Liver (tissue), 9 donors: ENCODE data around the gene SLC26A5. TPM values are rescaled to one million over a fixed set of nuclear protein-coding genes. Genes with fewer than 3 reads are reported as not detected.

Source experiments
- DNase-seq: peaks from one replicate; pipeline ENCODE4 v3.0.0-alpha.2; 2017; ENCODE audit warnings: low spot score
- H3K27ac ChIP-seq, 2 donors: one replicate each; pipeline ENCODE4 v1.7.0; 2013; ENCODE audit warnings: inconsistent platforms in 2 of 2, low read length in 2 of 2, control low read depth in 1 of 2, low read depth in 1 of 2, mild to moderate bottlenecking in 1 of 2
- H3K27me3 ChIP-seq, 4 donors: one replicate each; pipeline versions ENCODE4 v1.6.1 to v1.7.0; 2013; ENCODE audit warnings: low read length in 3 of 4, inconsistent platforms in 1 of 4, mild to moderate bottlenecking in 1 of 4, moderate library complexity in 1 of 4; ENCODE audit not compliant: control insufficient read depth in 4 of 4, insufficient read depth in 4 of 4
- H3K36me3 ChIP-seq, 4 donors: one replicate each; pipeline versions ENCODE4 v1.6.1 to v1.7.0; 2013; ENCODE audit warnings: low read length in 3 of 4, mild to moderate bottlenecking in 3 of 4, low read depth in 1 of 4, moderate library complexity in 1 of 4; ENCODE audit not compliant: control insufficient read depth in 4 of 4, insufficient read depth in 3 of 4
- H3K4me1 ChIP-seq, 4 donors: one replicate each; pipeline versions ENCODE4 v1.6.1 to v1.7.0; 2013; ENCODE audit warnings: low read length in 3 of 4, mild to moderate bottlenecking in 3 of 4, moderate library complexity in 1 of 4; ENCODE audit not compliant: control insufficient read depth in 4 of 4, insufficient read depth in 4 of 4
- H3K4me3 ChIP-seq, 3 donors: one replicate each; pipeline versions ENCODE4 v1.6.1 to v1.7.0; 2013; ENCODE audit warnings: low read length in 3 of 3, control low read depth in 1 of 3, low read depth in 1 of 3, mild to moderate bottlenecking in 1 of 3
- H3K9ac ChIP-seq, 2 donors: one replicate each; pipeline ENCODE4 v1.7.0; 2013; ENCODE audit warnings: low read length in 2 of 2, mild to moderate bottlenecking in 2 of 2, moderate library complexity in 2 of 2, control low read depth in 1 of 2, low read depth in 1 of 2
- H3K9me3 ChIP-seq, 4 donors: one replicate each; pipeline versions ENCODE4 v1.6.1 to v1.7.0; 2013; ENCODE audit warnings: low read length in 3 of 4; ENCODE audit not compliant: control insufficient read depth in 4 of 4
- CTCF ChIP-seq: fragments of 150-350 bp; IDR thresholded peaks from 2 replicates; pipeline ENCODE4 v1.5.1; 2017; ENCODE audit warnings: improper control_type of control experiment, low read depth, low read length; ENCODE audit not compliant: missing input control
- EGR1 ChIP-seq, 2 donors: IDR thresholded peaks; 2 replicates each; pipeline ENCODE4 v1.6.1; 2016 to 2018; ENCODE audit warnings: antibody characterized with exemption in 2 of 2, low read depth in 2 of 2
- FOXA1 ChIP-seq: IDR thresholded peaks from 2 replicates; pipeline ENCODE4 v1.6.1; 2016; ENCODE audit warnings: antibody characterized with exemption
- FOXA2 ChIP-seq: IDR thresholded peaks from 2 replicates; pipeline ENCODE4 v1.6.1; 2016; ENCODE audit warnings: antibody characterized with exemption
- HNF4A ChIP-seq, 2 donors: conservative IDR thresholded peaks; 2 replicates each; pipeline ENCODE4 v1.6.1; 2016; ENCODE audit warnings: antibody characterized with exemption in 2 of 2, mild to moderate bottlenecking in 2 of 2
- HNF4G ChIP-seq: IDR thresholded peaks from 2 replicates; pipeline ENCODE4 v1.6.1; 2016; ENCODE audit warnings: antibody characterized with exemption
- JUND ChIP-seq, 2 donors: IDR thresholded peaks; 2 replicates each; pipeline ENCODE4 v1.6.1; 2016; ENCODE audit warnings: antibody characterized with exemption in 2 of 2
- MAX ChIP-seq: IDR thresholded peaks from 2 replicates; pipeline ENCODE4 v1.6.1; 2016; ENCODE audit warnings: antibody characterized with exemption
- NR2F2 ChIP-seq: IDR thresholded peaks from 2 replicates; pipeline ENCODE4 v1.6.1; 2016; ENCODE audit warnings: antibody characterized with exemption
- RAD21 ChIP-seq, 2 donors: IDR thresholded peaks; 2 replicates each; pipeline ENCODE4 v1.6.1; 2016; ENCODE audit warnings: antibody characterized with exemption in 2 of 2, mild to moderate bottlenecking in 2 of 2
- SP1 ChIP-seq: IDR thresholded peaks from 2 replicates; pipeline ENCODE4 v1.6.1; 2018; ENCODE audit warnings: antibody characterized with exemption, mild to moderate bottlenecking
- TAF1 ChIP-seq: conservative IDR thresholded peaks from 2 replicates; pipeline ENCODE4 v1.6.1; 2016; ENCODE audit warnings: antibody characterized with exemption, mild to moderate bottlenecking
- YY1 ChIP-seq: IDR thresholded peaks from 2 replicates; pipeline ENCODE4 v1.6.1; 2016; ENCODE audit warnings: antibody characterized with exemption, mild to moderate bottlenecking
- WGBS: extraction: QIAGEN DNeasy Blood & Tissue Kit; methylation state at CpG from one replicate; pipeline ENCODE4 v1.1.7; 2013; 5-methylcytosine and 5-hydroxymethylcytosine counted together
- polyA plus RNA-seq, 2 donors: library from polyadenylated mRNA; stranded (reverse) in 1 of 2; unstranded in 1 of 2; fragments of 200-250 nt in 1 of 2; fragments of >200 nt in 1 of 2; fragmentation: Nextera tagmentation in 1 of 2; extraction: Ambion mirVana in 1 of 2; gene quantifications; one replicate each; pipeline versions ENCODE4 v1.2.1 to v1.2.3, GENCODE V29; 2013 to 2015
- total RNA-seq, 2 donors: library from RNA; depleted of rRNA; stranded (reverse); fragments of >200 nt; gene quantifications; one replicate each; pipeline ENCODE4 v1.2.3, GENCODE V29; 2014
- TF ChIP-seq, protein P1 (sequence below): IDR thresholded peaks from 2 replicates; pipeline ENCODE4 v1.6.1; 2016; ENCODE audit warnings: antibody characterized with exemption, mild to moderate bottlenecking
- TF ChIP-seq, protein P2 (sequence below): IDR thresholded peaks from 2 replicates; pipeline ENCODE4 v1.6.1; 2016; ENCODE audit warnings: antibody characterized with exemption
- donor health status: healthy.
- donor health status: healthy.
- donor health status: healthy.
- donor health status: healthy.
- donor health status: healthy.

SLC26A5 gene
- total and polyA plus RNA-seq, 4 donors = 0.09 to 1.1 (median 0.45) TPM

DNA sequence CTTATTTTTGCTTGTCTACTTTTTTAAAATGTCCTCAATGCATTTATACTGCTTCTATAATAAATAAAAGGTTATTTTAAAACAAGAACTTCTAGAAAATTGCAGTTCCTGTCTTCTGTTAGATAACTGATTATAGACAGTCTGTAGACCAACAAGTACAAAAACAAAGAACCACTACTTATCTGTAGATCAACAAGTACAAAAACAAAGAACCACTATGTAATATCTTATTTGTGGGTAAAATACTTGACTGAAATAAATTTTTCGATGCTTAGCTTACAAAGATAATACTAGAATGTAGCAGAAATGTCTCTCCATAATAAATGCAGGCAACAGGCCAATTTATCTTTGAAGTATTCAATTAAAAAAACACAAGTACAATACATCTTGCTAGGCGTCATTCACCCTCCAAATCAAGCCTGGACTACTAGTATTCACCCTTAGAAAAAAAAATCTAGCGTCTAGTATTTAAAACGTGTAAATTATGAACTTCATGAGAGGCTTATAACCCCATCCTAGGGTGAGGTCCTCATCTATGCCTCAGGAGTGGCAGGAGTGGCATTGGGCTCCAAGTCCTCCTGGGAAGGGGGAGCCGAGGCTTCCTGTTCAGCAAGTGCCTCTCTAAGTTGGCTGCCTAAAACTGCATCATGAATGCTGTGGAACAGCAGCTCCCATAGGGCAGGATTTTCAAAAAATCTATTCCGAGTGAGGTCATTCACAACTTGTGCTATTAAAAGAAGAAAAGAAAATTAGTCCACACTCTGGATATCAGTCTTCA is 72.0 kb downstream of the SLC26A5 start:
- TF ChIP-seq FOXA2 = no peak
- no peak for TF ChIP-seq YY1
- no peak for TF ChIP-seq JUND (IDR thresholded peaks at IDR 0.05)
- no peak for TF ChIP-seq RAD21 (IDR thresholded peaks at IDR 0.05)
- no peak for TF ChIP-seq SP1
- no peak for TF ChIP-seq CTCF
- TF ChIP-seq EGR1 (IDR thresholded peaks at IDR 0.05; ENCODE audit: low read depth in 2 of 2) = no peak
- TF ChIP-seq, protein P1, sequence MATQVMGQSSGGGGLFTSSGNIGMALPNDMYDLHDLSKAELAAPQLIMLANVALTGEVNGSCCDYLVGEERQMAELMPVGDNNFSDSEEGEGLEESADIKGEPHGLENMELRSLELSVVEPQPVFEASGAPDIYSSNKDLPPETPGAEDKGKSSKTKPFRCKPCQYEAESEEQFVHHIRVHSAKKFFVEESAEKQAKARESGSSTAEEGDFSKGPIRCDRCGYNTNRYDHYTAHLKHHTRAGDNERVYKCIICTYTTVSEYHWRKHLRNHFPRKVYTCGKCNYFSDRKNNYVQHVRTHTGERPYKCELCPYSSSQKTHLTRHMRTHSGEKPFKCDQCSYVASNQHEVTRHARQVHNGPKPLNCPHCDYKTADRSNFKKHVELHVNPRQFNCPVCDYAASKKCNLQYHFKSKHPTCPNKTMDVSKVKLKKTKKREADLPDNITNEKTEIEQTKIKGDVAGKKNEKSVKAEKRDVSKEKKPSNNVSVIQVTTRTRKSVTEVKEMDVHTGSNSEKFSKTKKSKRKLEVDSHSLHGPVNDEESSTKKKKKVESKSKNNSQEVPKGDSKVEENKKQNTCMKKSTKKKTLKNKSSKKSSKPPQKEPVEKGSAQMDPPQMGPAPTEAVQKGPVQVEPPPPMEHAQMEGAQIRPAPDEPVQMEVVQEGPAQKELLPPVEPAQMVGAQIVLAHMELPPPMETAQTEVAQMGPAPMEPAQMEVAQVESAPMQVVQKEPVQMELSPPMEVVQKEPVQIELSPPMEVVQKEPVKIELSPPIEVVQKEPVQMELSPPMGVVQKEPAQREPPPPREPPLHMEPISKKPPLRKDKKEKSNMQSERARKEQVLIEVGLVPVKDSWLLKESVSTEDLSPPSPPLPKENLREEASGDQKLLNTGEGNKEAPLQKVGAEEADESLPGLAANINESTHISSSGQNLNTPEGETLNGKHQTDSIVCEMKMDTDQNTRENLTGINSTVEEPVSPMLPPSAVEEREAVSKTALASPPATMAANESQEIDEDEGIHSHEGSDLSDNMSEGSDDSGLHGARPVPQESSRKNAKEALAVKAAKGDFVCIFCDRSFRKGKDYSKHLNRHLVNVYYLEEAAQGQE = no peak
- TF ChIP-seq TAF1 = no peak
- no peak for TF ChIP-seq HNF4A (conservative IDR thresholded peaks at IDR 0.05)
- no peak for TF ChIP-seq NR2F2
- TF ChIP-seq HNF4G = no peak
- TF ChIP-seq FOXA1 = no peak
- no peak overlapping the region for H3K4me3 ChIP-seq
- WGBS = 71% methylated on average over 6 of the region's 6 CpGs

DNA sequence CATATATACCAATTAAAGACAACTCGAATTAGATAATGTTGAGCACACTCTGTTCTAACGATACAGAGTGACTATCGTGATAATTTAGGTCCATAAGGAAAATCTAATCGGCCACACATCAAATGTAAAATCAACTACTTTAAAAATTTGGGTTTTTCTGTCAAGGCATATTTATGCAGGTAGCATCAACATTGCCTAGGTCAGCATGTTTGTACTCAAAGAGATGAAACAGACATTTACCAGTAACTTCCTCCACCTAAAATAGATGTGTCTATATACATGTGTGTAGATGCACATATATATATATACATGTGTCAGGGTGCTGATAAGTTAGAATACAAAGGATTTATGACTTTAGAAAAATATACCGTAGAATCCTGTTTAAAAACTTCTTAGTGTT is 76.6 kb downstream of the SLC26A5 start:
- Histone ChIP-seq H3K9ac (no peak overlapping the region), H3K27me3 (no peaks in the 10 kb centered on the region), H3K4me3 (no peak overlapping the region), H3K27ac (no peak overlapping the region), H3K36me3 (peaks cover 7 to 48% (median 40%) of the 10 kb centered on the region in 4 donors), H3K9me3 (no peaks in the 10 kb centered on the region), H3K4me1 (no peaks in the 10 kb centered on the region)
- WGBS = 97% methylated on average over 5 of the region's 5 CpGs
- DNase-seq = no peak
- TF ChIP-seq, protein P1 = no peak
- TF ChIP-seq SP1 (no peak), MAX (no peak), EGR1 (IDR thresholded peaks at IDR 0.05; ENCODE audit: low read depth in 2 of 2) (no peak), FOXA1 (no peak), TAF1 (no peak), YY1 (no peak), NR2F2 (no peak)
- TF ChIP-seq, protein P2, sequence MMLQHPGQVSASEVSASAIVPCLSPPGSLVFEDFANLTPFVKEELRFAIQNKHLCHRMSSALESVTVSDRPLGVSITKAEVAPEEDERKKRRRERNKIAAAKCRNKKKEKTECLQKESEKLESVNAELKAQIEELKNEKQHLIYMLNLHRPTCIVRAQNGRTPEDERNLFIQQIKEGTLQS = no peak

More for the DNA sequence above, 72.0 kb downstream of the SLC26A5 start:
- Histone ChIP-seq H3K9ac (no peak overlapping the region), H3K4me1 (no peaks in the 10 kb centered on the region), H3K27me3 (no peaks in the 10 kb centered on the region), H3K27ac (no peak overlapping the region), H3K36me3 (peaks cover 0 to 9% (median 5%) of the 10 kb centered on the region in 4 donors), H3K9me3 (no peaks in the 10 kb centered on the region)
- DNase-seq = no peak
